Measurements from ENCODE around the gene TSHR.

DNA sequence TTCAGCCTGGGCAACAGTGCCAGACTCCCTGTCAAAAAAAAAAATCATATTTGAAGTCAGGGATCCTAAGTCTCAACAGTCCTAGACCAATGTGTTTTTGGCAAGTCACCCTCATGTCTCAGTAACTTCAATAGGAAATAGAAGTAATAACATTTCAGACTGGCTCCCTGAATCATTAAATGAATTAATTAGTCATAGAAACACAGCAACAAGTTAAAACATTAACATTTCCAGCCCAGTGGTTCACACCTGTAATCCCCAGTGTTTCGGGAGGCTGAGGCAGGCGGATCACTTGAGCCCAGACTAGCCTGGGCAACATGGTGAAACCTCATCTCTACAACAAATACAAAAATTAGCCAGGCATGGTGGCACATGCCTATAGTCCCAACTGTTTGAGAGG, 140.1 kb downstream of the TSHR start:
- TF ChIP-seq BHLHE40 (IDR thresholded peaks at IDR 0.05; ENCODE audit: low read depth, low read length) (no peak), SMC3 (IDR thresholded peaks at IDR 0.05; ENCODE audit: low read depth, low read length) (no peak), CEBPB (IDR thresholded peaks at IDR 0.05; ENCODE audit: low read depth, low read length) (no peak), RFX5 (IDR thresholded peaks at IDR 0.05; ENCODE audit: low read depth, low read length) (no peak), MXI1 (IDR thresholded peaks at IDR 0.05; ENCODE audit: borderline replicate concordance, low read depth, low read length) (no peak), CHD1 (IDR thresholded peaks at IDR 0.05; ENCODE audit: low read depth, low read length) (no peak), FOS (IDR thresholded peaks at IDR 0.05; ENCODE audit: low read depth, low read length) (no peak), NFE2L2 (IDR thresholded peaks at IDR 0.05; ENCODE audit: low read depth, low read length) (no peak)
- TF ChIP-seq, protein P1, sequence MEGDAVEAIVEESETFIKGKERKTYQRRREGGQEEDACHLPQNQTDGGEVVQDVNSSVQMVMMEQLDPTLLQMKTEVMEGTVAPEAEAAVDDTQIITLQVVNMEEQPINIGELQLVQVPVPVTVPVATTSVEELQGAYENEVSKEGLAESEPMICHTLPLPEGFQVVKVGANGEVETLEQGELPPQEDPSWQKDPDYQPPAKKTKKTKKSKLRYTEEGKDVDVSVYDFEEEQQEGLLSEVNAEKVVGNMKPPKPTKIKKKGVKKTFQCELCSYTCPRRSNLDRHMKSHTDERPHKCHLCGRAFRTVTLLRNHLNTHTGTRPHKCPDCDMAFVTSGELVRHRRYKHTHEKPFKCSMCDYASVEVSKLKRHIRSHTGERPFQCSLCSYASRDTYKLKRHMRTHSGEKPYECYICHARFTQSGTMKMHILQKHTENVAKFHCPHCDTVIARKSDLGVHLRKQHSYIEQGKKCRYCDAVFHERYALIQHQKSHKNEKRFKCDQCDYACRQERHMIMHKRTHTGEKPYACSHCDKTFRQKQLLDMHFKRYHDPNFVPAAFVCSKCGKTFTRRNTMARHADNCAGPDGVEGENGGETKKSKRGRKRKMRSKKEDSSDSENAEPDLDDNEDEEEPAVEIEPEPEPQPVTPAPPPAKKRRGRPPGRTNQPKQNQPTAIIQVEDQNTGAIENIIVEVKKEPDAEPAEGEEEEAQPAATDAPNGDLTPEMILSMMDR (conservative IDR thresholded peaks at IDR 0.05; ENCODE audit: low read depth, low read length): no peak
- TF ChIP-seq, protein P2, sequence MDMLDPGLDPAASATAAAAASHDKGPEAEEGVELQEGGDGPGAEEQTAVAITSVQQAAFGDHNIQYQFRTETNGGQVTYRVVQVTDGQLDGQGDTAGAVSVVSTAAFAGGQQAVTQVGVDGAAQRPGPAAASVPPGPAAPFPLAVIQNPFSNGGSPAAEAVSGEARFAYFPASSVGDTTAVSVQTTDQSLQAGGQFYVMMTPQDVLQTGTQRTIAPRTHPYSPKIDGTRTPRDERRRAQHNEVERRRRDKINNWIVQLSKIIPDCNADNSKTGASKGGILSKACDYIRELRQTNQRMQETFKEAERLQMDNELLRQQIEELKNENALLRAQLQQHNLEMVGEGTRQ (IDR thresholded peaks at IDR 0.05; ENCODE audit: low read depth, low read length): no peak
